Measurements from ENCODE around the gene FRMPD4.

DNA sequence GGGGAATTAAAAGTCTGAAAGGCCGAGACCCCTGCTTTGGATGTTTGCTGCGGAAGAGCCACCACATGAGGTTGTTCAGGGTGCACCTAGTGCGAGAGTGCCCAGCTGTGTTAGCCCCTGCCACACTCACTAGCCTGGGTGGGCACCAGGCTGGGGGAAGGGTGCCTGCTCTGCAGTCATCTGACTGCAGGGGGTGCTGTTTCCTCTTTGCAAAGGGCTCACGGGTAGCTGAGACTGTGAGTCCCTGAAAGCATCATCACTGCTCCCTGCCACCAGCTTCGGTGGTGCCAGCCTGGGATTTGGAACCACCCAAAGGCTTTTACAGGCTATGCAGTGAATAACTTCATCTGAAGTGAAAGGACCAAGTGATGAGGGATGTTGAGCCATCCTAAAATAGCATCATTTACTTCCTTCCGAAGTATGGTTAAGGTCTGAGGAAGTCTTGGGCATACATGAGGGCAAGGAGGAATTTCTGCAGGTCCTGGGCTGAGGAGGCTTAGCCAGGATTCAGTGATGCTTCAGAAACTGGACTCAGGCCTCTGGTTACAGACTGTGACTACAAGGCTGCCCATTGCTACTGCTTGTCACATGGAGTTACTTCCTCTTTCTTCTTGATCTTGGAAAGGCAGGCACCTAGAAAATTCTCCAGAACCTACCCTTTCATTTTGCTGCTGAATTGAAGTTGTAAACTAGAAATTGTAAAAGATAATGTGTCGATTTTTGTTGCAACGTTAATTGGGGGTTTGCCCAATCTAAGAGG lies 359.7 kb downstream of the FRMPD4 start:
- TF ChIP-seq FOXK2 (IDR thresholded peaks at IDR 0.05) (no peak), SP1 (IDR thresholded peaks at IDR 0.05) (no peak), ZNF384 (IDR thresholded peaks at IDR 0.05) (no peak), SUZ12 (IDR thresholded peaks at IDR 0.05) (no peak), NFRKB (IDR thresholded peaks at IDR 0.05) (no peak), ELF4 (IDR thresholded peaks at IDR 0.05) (no peak), FOXA1 (IDR thresholded peaks at IDR 0.05) (no peak), CTBP1 (IDR thresholded peaks at IDR 0.05; ENCODE audit: borderline replicate concordance) (no peak), LEF1 (IDR thresholded peaks at IDR 0.05; ENCODE audit: borderline replicate concordance) (no peak), ARNT (IDR thresholded peaks at IDR 0.05) (no peak), TARDBP (IDR thresholded peaks at IDR 0.05) (no peak), FOXM1 (IDR thresholded peaks at IDR 0.05; ENCODE audit: borderline replicate concordance) (no peak)
- TF ChIP-seq, protein P1, sequence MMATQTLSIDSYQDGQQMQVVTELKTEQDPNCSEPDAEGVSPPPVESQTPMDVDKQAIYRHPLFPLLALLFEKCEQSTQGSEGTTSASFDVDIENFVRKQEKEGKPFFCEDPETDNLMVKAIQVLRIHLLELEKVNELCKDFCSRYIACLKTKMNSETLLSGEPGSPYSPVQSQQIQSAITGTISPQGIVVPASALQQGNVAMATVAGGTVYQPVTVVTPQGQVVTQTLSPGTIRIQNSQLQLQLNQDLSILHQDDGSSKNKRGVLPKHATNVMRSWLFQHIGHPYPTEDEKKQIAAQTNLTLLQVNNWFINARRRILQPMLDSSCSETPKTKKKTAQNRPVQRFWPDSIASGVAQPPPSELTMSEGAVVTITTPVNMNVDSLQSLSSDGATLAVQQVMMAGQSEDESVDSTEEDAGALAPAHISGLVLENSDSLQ (IDR thresholded peaks at IDR 0.05), result no peak

Data from HEK293T (cell line).